Measurements from ENCODE around the gene CFAP54.

GRCh38 chr12:96810057-96810456 is 320.7 kb downstream of the CFAP54 start:
- TF ChIP-seq, protein P1, sequence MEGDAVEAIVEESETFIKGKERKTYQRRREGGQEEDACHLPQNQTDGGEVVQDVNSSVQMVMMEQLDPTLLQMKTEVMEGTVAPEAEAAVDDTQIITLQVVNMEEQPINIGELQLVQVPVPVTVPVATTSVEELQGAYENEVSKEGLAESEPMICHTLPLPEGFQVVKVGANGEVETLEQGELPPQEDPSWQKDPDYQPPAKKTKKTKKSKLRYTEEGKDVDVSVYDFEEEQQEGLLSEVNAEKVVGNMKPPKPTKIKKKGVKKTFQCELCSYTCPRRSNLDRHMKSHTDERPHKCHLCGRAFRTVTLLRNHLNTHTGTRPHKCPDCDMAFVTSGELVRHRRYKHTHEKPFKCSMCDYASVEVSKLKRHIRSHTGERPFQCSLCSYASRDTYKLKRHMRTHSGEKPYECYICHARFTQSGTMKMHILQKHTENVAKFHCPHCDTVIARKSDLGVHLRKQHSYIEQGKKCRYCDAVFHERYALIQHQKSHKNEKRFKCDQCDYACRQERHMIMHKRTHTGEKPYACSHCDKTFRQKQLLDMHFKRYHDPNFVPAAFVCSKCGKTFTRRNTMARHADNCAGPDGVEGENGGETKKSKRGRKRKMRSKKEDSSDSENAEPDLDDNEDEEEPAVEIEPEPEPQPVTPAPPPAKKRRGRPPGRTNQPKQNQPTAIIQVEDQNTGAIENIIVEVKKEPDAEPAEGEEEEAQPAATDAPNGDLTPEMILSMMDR (IDR thresholded peaks at IDR 0.05): no peak
- no peak for TF ChIP-seq POLR2AphosphoS5 (IDR thresholded peaks at IDR 0.05; ENCODE audit: low read depth, low read length)
- no peak for TF ChIP-seq ELF1 (IDR thresholded peaks at IDR 0.05)
- TF ChIP-seq SIN3A (IDR thresholded peaks at IDR 0.05; ENCODE audit: borderline replicate concordance, low read depth, low read length): no peak
- TF ChIP-seq MAX (IDR thresholded peaks at IDR 0.05; ENCODE audit: low read depth): no peak
- TF ChIP-seq EP300 (IDR thresholded peaks at IDR 0.05; ENCODE audit: borderline replicate concordance in 1 of 2, low read depth in 1 of 2, low read length in 1 of 2): no peak
- TF ChIP-seq, protein P2, sequence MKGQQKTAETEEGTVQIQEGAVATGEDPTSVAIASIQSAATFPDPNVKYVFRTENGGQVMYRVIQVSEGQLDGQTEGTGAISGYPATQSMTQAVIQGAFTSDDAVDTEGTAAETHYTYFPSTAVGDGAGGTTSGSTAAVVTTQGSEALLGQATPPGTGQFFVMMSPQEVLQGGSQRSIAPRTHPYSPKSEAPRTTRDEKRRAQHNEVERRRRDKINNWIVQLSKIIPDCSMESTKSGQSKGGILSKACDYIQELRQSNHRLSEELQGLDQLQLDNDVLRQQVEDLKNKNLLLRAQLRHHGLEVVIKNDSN (IDR thresholded peaks at IDR 0.05; ENCODE audit: borderline replicate concordance, low read depth): no peak
- no peak for TF ChIP-seq TCF12 (IDR thresholded peaks at IDR 0.05)
- no peak for TF ChIP-seq RCOR1 (IDR thresholded peaks at IDR 0.05; ENCODE audit: low read length)
- no peak for TF ChIP-seq RXRA (IDR thresholded peaks at IDR 0.05; ENCODE audit: borderline replicate concordance, low read depth)
- TF ChIP-seq SMC3 (IDR thresholded peaks at IDR 0.05; ENCODE audit: low read depth, low read length): no peak
- TF ChIP-seq ZBTB33 (IDR thresholded peaks at IDR 0.05; ENCODE audit: borderline replicate concordance, low read depth): no peak
